B cell (primary cell): ENCODE measurements around the gene KRTAP5-7. TPM values are rescaled to one million over a fixed set of nuclear protein-coding genes. Genes with fewer than 3 reads are reported as not detected.

Experiments
- ATAC-seq: fragments of 200-7000 bp; cut with Tn5 transposase; one replicate; pipeline ENCODE4 v1.10.0; 2021; ENCODE audit warnings: low read depth, mild to moderate bottlenecking, moderate number of reproducible peaks, moderate library complexity
- CTCF ChIA-PET: fragments of 350-600 bp; sonication (Branson Sonifier 250); formaldehyde crosslinking; loops from one replicate; lab custom pipeline; 2021; ENCODE audit warnings: antibody characterized with exemption, inconsistent platforms; lab: Charles Lee
- POLR2A ChIA-PET: fragments of 350-600 bp; sonication (Branson Sonifier 250); formaldehyde crosslinking; loops from one replicate; lab custom pipeline; 2021; ENCODE audit warnings: antibody characterized with exemption; lab: Charles Lee
- DNase-seq: peaks from one replicate; pipeline ENCODE4 v3.0.0; 2013
- H2AFZ ChIP-seq: 2 replicates; pipeline ENCODE4 v1.6.1; 2012; ENCODE audit warnings: mild to moderate bottlenecking, low read depth, low read length; ENCODE audit not compliant: insufficient read depth, poor library complexity, severe bottlenecking
- H3K27ac ChIP-seq, 2 donors: 1 replicate in 1 of 2; 2 replicates in 1 of 2; pipeline ENCODE4 v1.5.1; 2012 to 2013; ENCODE audit warnings: low read length in 2 of 2, mild to moderate bottlenecking in 2 of 2, moderate library complexity in 1 of 2
- H3K27me3 ChIP-seq, 4 experiments: fragments of 200-600 bp in 1 of 4; sonication (generic) in 1 of 4; replicated peaks in 1 of 4; 1 replicate in 2 of 4; 2 replicates in 2 of 4; pipeline versions ENCODE4 v1.6.1 to v1.7.0; 2013 to 2016; ENCODE audit warnings: low read length in 3 of 4, mild to moderate bottlenecking in 2 of 4, mixed read lengths in 1 of 4, moderate library complexity in 1 of 4; ENCODE audit not compliant: insufficient read depth in 4 of 4, control insufficient read depth in 3 of 4; ENCODE audit errors: control extremely low read depth in 1 of 4
- H3K36me3 ChIP-seq, 2 experiments: replicated peaks in 1 of 2; 1 replicate in 1 of 2; 2 replicates in 1 of 2; pipeline versions ENCODE4 v1.6.1 to v1.7.1; 2013; ENCODE audit warnings: low read length in 1 of 2; ENCODE audit not compliant: insufficient read depth in 2 of 2, control insufficient read depth in 1 of 2; ENCODE audit errors: control extremely low read depth in 1 of 2, extremely low read depth in 1 of 2
- H3K4me1 ChIP-seq, 2 donors: fragments of 200-600 bp in 1 of 2; sonication (generic) in 1 of 2; 1 replicate in 1 of 2; 2 replicates in 1 of 2; pipeline versions ENCODE4 v1.5.1 to v1.6.1; 2013 to 2017; ENCODE audit warnings: low read length in 2 of 2; ENCODE audit not compliant: control insufficient read depth in 2 of 2, insufficient read depth in 2 of 2
- H3K4me2 ChIP-seq: replicated peaks from 2 replicates; pipeline ENCODE3; 2012; ENCODE audit warnings: mild to moderate bottlenecking, low read depth, low read length; ENCODE audit not compliant: poor library complexity, severe bottlenecking
- H3K4me3 ChIP-seq, 5 experiments: fragments of 200-600 bp in 1 of 5; sonication (generic) in 1 of 5; 1 replicate in 3 of 5; 2 replicates in 2 of 5; pipeline versions ENCODE4 v1.5.1 to v1.7.0; 2011 to 2016; ENCODE audit warnings: low read length in 4 of 5, mild to moderate bottlenecking in 4 of 5, low read depth in 2 of 5, control low read depth in 1 of 5, moderate library complexity in 1 of 5; ENCODE audit not compliant: insufficient read depth in 1 of 5; ENCODE audit errors: control extremely low read depth in 1 of 5, extremely low read depth in 1 of 5
- H3K79me2 ChIP-seq: fragments of 200-600 bp; sonication (generic); one replicate; pipeline ENCODE4 v1.6.0; 2016; ENCODE audit warnings: low read length; ENCODE audit not compliant: control insufficient read depth, insufficient read depth
- H3K9ac ChIP-seq: fragments of 200-600 bp; sonication (generic); 2 replicates; pipeline ENCODE4 v1.6.1; 2017; ENCODE audit warnings: mild to moderate bottlenecking, low read length, moderate library complexity
- H3K9me3 ChIP-seq, 3 donors: one replicate each; pipeline versions ENCODE4 v1.6.1 to v1.7.1; 2013; ENCODE audit warnings: low read length in 2 of 3; ENCODE audit not compliant: control insufficient read depth in 2 of 3, insufficient read depth in 1 of 3; ENCODE audit errors: control extremely low read depth in 1 of 3
- H4K20me1 ChIP-seq: 2 replicates; pipeline ENCODE4 v1.6.0; 2012; ENCODE audit warnings: mild to moderate bottlenecking, low read length; ENCODE audit not compliant: insufficient read depth, control insufficient read depth, poor library complexity, severe bottlenecking
- H3K27ac Mint-ChIP-seq: one replicate; pipeline ENCODE4 v1.8.0; 2021; ENCODE audit warnings: mixed read lengths
- H3K27me3 Mint-ChIP-seq: one replicate; pipeline ENCODE4 v1.8.0; 2021; ENCODE audit warnings: mixed read lengths
- H3K4me1 Mint-ChIP-seq: one replicate; pipeline ENCODE4 v1.8.0; 2021; ENCODE audit warnings: mixed read lengths
- H3K4me3 Mint-ChIP-seq: one replicate; pipeline ENCODE4 v1.8.0; 2021; ENCODE audit warnings: mixed read lengths
- H3K9me3 Mint-ChIP-seq: one replicate; pipeline ENCODE4 v1.8.0; 2022; ENCODE audit warnings: mixed read lengths; ENCODE audit not compliant: insufficient read depth
- CTCF ChIP-seq: fragments of 200-600 bp; IDR thresholded peaks from one replicate; pipeline ENCODE4 v1.8.0; 2022; ENCODE audit warnings: antibody characterized with exemption, mild to moderate bottlenecking
- EZH2 ChIP-seq: IDR thresholded peaks from 2 replicates; pipeline ENCODE4 v1.6.1; 2012; ENCODE audit warnings: borderline replicate concordance, low read depth, mild to moderate bottlenecking, moderate library complexity, low read length; ENCODE audit not compliant: insufficient read depth, poor library complexity, severe bottlenecking
- WGBS: methylation state at CpG from one replicate; pipeline ENCODE4 v1.1.5; 2013; ENCODE audit warnings: missing lambda C conversion rate; ENCODE audit not compliant: insufficient coverage; 5-methylcytosine and 5-hydroxymethylcytosine counted together
- intact Hi-C: fragments of 100-400 bp; cut with micrococcal nuclease; formaldehyde crosslinking; loops from one replicate; pipeline ENCODE4 v1.10.0; 2022
- polyA plus RNA-seq: library from polyadenylated mRNA; depleted of rRNA; stranded (reverse); fragments of >200 nt; gene quantifications from 2 replicates; pipeline ENCODE4 v1.2.3, GENCODE V29; 2012
- total RNA-seq, 2 donors: library from RNA; stranded (reverse); fragments of 120-200 nt in 1 of 2; gene quantifications; 1 replicate in 1 of 2; 2 replicates in 1 of 2; pipeline versions ENCODE4 v1.2.3 to v1.2.4, GENCODE V29; 2013 to 2022

KRTAP5-7 gene
- total and polyA plus RNA-seq, 2 donors (not counting 1 experiment from before 2014, with no cell fraction given) = 0.10 to 0.59 TPM

DNA sequence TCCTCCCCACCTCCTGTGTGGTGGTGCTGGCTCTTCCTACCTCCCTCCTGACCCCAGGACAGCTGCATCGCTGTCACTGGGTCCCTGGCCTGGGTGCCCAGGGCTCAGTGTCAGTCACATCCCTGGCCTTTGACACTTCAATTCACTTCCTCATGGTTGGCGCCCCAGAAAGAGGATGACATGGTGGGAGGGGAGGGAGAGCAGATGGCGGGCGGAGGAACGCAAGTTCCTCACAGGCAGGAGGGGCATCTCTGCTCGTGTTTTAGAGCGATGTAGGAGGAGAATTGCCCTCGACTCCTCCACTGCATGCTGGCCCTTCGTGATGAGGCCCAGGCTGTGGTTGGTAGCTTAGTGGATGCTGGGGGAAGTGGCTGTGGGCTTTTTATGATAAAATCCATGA, 35.1 kb upstream of the KRTAP5-7 start:
- DNase-seq (no peak), ATAC-seq (no peak)
- no peak overlapping the region for H3K9ac ChIP-seq
- ChIA-PET CTCF (no interaction called here), POLR2A (no interaction called here)
- no peaks in the 10 kb centered on the region for H3K27me3 ChIP-seq
- Mint-ChIP-seq H3K9me3 (no peaks in the 10 kb centered on the region), H3K4me1 (no peaks in the 10 kb centered on the region), H3K27ac (no peak overlapping the region), H3K4me3 (no peak overlapping the region), H3K27me3 (no peaks in the 10 kb centered on the region)
- H3K27ac ChIP-seq = no peak overlapping the region
- peaks cover 0 to 62% of the 10 kb centered on the region in 2 experiments for H3K36me3 ChIP-seq
- H3K4me2 ChIP-seq = no peak overlapping the region
- no peaks in the 10 kb centered on the region for H3K79me2 ChIP-seq
- no peak for TF ChIP-seq EZH2
- TF ChIP-seq CTCF = no peak
- no peak overlapping the region for H2AFZ ChIP-seq
- no peaks in the 10 kb centered on the region for H3K4me1 ChIP-seq
- 93% methylated on average over 3 of the region's 9 CpGs for WGBS
- H3K4me3 ChIP-seq = no peak overlapping the region
- intact Hi-C loops = no loop called here
- H4K20me1 ChIP-seq = peaks cover 5% of the 10 kb centered on the region
- H3K9me3 ChIP-seq = no peaks in the 10 kb centered on the region

GRCh38 chr11:71495286-71496230, 31.5 kb upstream of the KRTAP5-7 start:
- intact Hi-C loops = no loop called here
- Histone ChIP-seq H3K36me3 (peaks cover 0 to 83% of the 10 kb centered on the region in 2 experiments), H3K4me1 (no peaks in the 10 kb centered on the region), H3K79me2 (no peaks in the 10 kb centered on the region), H2AFZ (no peak overlapping the region), H3K4me3 (no peak overlapping the region), H4K20me1 (peaks cover 5% of the 10 kb centered on the region), H3K27me3 (no peaks in the 10 kb centered on the region), H3K9ac (no peak overlapping the region), H3K4me2 (no peak overlapping the region), H3K27ac (no peak overlapping the region), H3K9me3 (no peaks in the 10 kb centered on the region)
- no peaks in the 10 kb centered on the region for H3K27me3 Mint-ChIP-seq
- no peaks in the 10 kb centered on the region for H3K9me3 Mint-ChIP-seq
- no peaks in the 10 kb centered on the region for H3K4me1 Mint-ChIP-seq
- no peak for TF ChIP-seq EZH2
- TF ChIP-seq CTCF = no peak
- 74% methylated on average over 19 of the region's 20 CpGs for WGBS
- no peak for DNase-seq
- no peak overlapping the region for H3K4me3 Mint-ChIP-seq
- ATAC-seq = no peak
- CTCF ChIA-PET = no interaction called here
- POLR2A ChIA-PET = no interaction called here
- no peak overlapping the region for H3K27ac Mint-ChIP-seq
